Activated CD4-positive, alpha-beta T cell treated with anti-CD3 and anti-CD28 coated beads for 36 hours (primary cell): ENCODE data around the gene POLE4. TPM values are rescaled to one million over a fixed set of nuclear protein-coding genes. Genes with fewer than 3 reads are reported as not detected.
A peak's percentile ranks its signal among the peaks of the same experiment; 100 is the strongest.

Source experiments
- ATAC-seq: fragments of 200-7000 bp; cut with Tn5 transposase; one replicate; pipeline ENCODE4 v1.10.0; 2021; ENCODE audit warnings: mild to moderate bottlenecking, moderate library complexity
- CTCF ChIA-PET: fragments of 350-600 bp; sonication (Branson Sonifier 250); formaldehyde crosslinking; loops from one replicate; lab custom pipeline; 2021; ENCODE audit warnings: antibody characterized with exemption; lab: Charles Lee
- POLR2A ChIA-PET: fragments of 350-600 bp; sonication (Branson Sonifier 250); formaldehyde crosslinking; loops from one replicate; lab custom pipeline; 2021; ENCODE audit warnings: antibody characterized with exemption, inconsistent platforms; lab: Charles Lee
- DNase-seq: peaks from one replicate; pipeline ENCODE4 v3.0.0-alpha.2; 2020
- H3K27ac Mint-ChIP-seq: one replicate; pipeline ENCODE4 v1.8.0; 2021; ENCODE audit warnings: mixed read lengths
- H3K27me3 Mint-ChIP-seq: one replicate; pipeline ENCODE4 v1.8.0; 2021; ENCODE audit warnings: mixed read lengths
- H3K36me3 Mint-ChIP-seq: one replicate; pipeline ENCODE4 v1.8.0; 2021; ENCODE audit warnings: low read depth, mixed read lengths
- H3K4me1 Mint-ChIP-seq: one replicate; pipeline ENCODE4 v1.8.0; 2021; ENCODE audit warnings: mixed read lengths
- H3K4me3 Mint-ChIP-seq: one replicate; pipeline ENCODE4 v1.8.0; 2021; ENCODE audit warnings: mild to moderate bottlenecking, moderate library complexity, mixed read lengths
- H3K9me3 Mint-ChIP-seq: one replicate; pipeline ENCODE4 v1.8.0; 2021; ENCODE audit warnings: low read depth, mixed read lengths
- intact Hi-C, 2 experiments: fragments of 100-400 bp; cut with DNase I in 1 of 2; cut with micrococcal nuclease in 1 of 2; formaldehyde crosslinking; loops; one replicate each; pipeline versions ENCODE4 v1.14.2 to v1.15.1; 2022 to 2024; cut with DNase I, micrococcal nuclease
- total RNA-seq, 2 experiments: library from RNA; stranded (reverse); gene quantifications; one replicate each; pipeline ENCODE4 v1.2.3, GENCODE V29; 2021

Gene POLE4
- total RNA-seq: 10 to 100 TPM; 29.3 to 44.0 TPM

GRCh38 chr2:74958274-74959105 lies at the start of gene POLE4:
TSS of gene POLE4 (plus strand) at chr2:74958643. CDS start at chr2:74958680, 37 bp downstream.
- H3K9me3 Mint-ChIP-seq: peaks cover 6% of the 10 kb centered on the region
- H3K27me3 Mint-ChIP-seq: no peaks in the 10 kb centered on the region
- CTCF ChIA-PET: interaction anchor here (0.9 kb wide), 1 partner anchor 9 kb away, joined by 3 read pairs; no protein-coding TSS in a partner anchor
- peaks cover 72% of the 10 kb centered on the region for H3K4me1 Mint-ChIP-seq
- DNase-seq: peak; percentile 97
- POLR2A ChIA-PET: no interaction called here
- H3K36me3 Mint-ChIP-seq: peaks cover 54% of the 10 kb centered on the region
- intact Hi-C loops: loop anchor here in 1 of 2 experiments (1.0 to 5.0 kb wide), 7 partner anchors 124 to 1571 kb away; partner anchors contain the start of genes ALMS1, CCDC142, GCFC2 and HK2
- H3K27ac Mint-ChIP-seq: peak within 1 kb of the TSS; percentile 88
- peak within 1 kb of the TSS; percentile 68 for H3K4me3 Mint-ChIP-seq
- peak; percentile 92 for ATAC-seq

GRCh38 chr2:74908748-74909444 lies 49.5 kb upstream of the POLE4 start:
- ChIA-PET CTCF (interaction anchor here (0.7 to 1.1 kb wide), 3 partner anchors 10 to 195 kb away, joined by 3 to 5 read pairs (median 5); no protein-coding TSS in a partner anchor), POLR2A (no interaction called here)
- H3K4me1 Mint-ChIP-seq: peaks cover 6% of the 10 kb centered on the region
- no peaks in the 10 kb centered on the region for H3K9me3 Mint-ChIP-seq
- peaks cover 27% of the 10 kb centered on the region for H3K27me3 Mint-ChIP-seq
- H3K36me3 Mint-ChIP-seq: peaks cover under 1% of the 10 kb centered on the region
- no peak overlapping the region for H3K27ac Mint-ChIP-seq
- DNase-seq: no peak
- no peak for ATAC-seq
- intact Hi-C loops: no loop called here
- H3K4me3 Mint-ChIP-seq: no peak overlapping the region

- no peak for ATAC-seq
- intact Hi-C loops: no loop called here
Observed at GRCh38 chr2:74910245-74910644, 48.2 kb upstream of the POLE4 start.

GRCh38 chr2:74911061-74911460 lies 47.4 kb upstream of the POLE4 start:
- POLR2A ChIA-PET: no interaction called here
- H3K4me3 Mint-ChIP-seq: no peak overlapping the region
- H3K4me1 Mint-ChIP-seq: peaks cover 6% of the 10 kb centered on the region
- ATAC-seq: no peak
- H3K27me3 Mint-ChIP-seq: peaks cover 34% of the 10 kb centered on the region
- CTCF ChIA-PET: interaction anchor here (0.6 kb wide), 1 partner anchor 571 kb away, joined by 3 read pairs; no protein-coding TSS in a partner anchor
- intact Hi-C loops: no loop called here
- no peaks in the 10 kb centered on the region for H3K9me3 Mint-ChIP-seq
- H3K27ac Mint-ChIP-seq: no peak overlapping the region
- no peaks in the 10 kb centered on the region for H3K36me3 Mint-ChIP-seq
- DNase-seq: no peak

More at GRCh38 chr2:74910245-74910644, 48.2 kb upstream of the POLE4 start:
- no peaks in the 10 kb centered on the region for H3K36me3 Mint-ChIP-seq
- no peaks in the 10 kb centered on the region for H3K9me3 Mint-ChIP-seq
- CTCF ChIA-PET: no interaction called here
- H3K27ac Mint-ChIP-seq: no peak overlapping the region
- POLR2A ChIA-PET: no interaction called here
- peaks cover 34% of the 10 kb centered on the region for H3K27me3 Mint-ChIP-seq
- no peak overlapping the region for H3K4me3 Mint-ChIP-seq
- no peak for DNase-seq
- peaks cover 6% of the 10 kb centered on the region for H3K4me1 Mint-ChIP-seq

- H3K27ac Mint-ChIP-seq: no peak overlapping the region
- H3K27me3 Mint-ChIP-seq: peaks cover 16% of the 10 kb centered on the region
- peaks cover 5% of the 10 kb centered on the region for H3K4me1 Mint-ChIP-seq
- ATAC-seq (peak; percentile 80), DNase-seq (peak; percentile 67)
- ChIA-PET POLR2A (no interaction called here), CTCF (interaction anchor here (0.6 to 1.1 kb wide), 2 partner anchors 17 to 317 kb away, joined by 3 read pairs; no protein-coding TSS in a partner anchor)
- no peak overlapping the region for H3K4me3 Mint-ChIP-seq
- H3K36me3 Mint-ChIP-seq: no peaks in the 10 kb centered on the region
- intact Hi-C loops: no loop called here
- H3K9me3 Mint-ChIP-seq: no peaks in the 10 kb centered on the region
Observed at GRCh38 chr2:74915743-74916142, 42.7 kb upstream of the POLE4 start.

GRCh38 chr2:74916394-74916793 lies 42.0 kb upstream of the POLE4 start:
- no peak overlapping the region for H3K4me3 Mint-ChIP-seq
- H3K27ac Mint-ChIP-seq: no peak overlapping the region
- ATAC-seq (no peak), DNase-seq (no peak)
- intact Hi-C loops: no loop called here
- H3K36me3 Mint-ChIP-seq: no peaks in the 10 kb centered on the region
- H3K27me3 Mint-ChIP-seq: peaks cover 16% of the 10 kb centered on the region
- ChIA-PET CTCF (interaction anchor here (1.1 kb wide), 1 partner anchor 18 kb away, joined by 3 read pairs; no protein-coding TSS in a partner anchor), POLR2A (no interaction called here)
- no peaks in the 10 kb centered on the region for H3K9me3 Mint-ChIP-seq
- peaks cover 5% of the 10 kb centered on the region for H3K4me1 Mint-ChIP-seq

GRCh38 chr2:74917702-74918619 lies 40.5 kb upstream of the POLE4 start:
- DNase-seq (no peak), ATAC-seq (no peak)
- intact Hi-C loops: loop anchor here in 1 of 2 experiments (2.0 kb wide), 1 partner anchor 691 kb away; no protein-coding TSS in a partner anchor
- ChIA-PET CTCF (interaction anchor here (0.7 to 1.7 kb wide), 14 partner anchors 36 to 732 kb away, joined by 3 to 6 read pairs (median 3); partner anchors contain the start of gene TACR1), POLR2A (no interaction called here)
- no peaks in the 10 kb centered on the region for H3K36me3 Mint-ChIP-seq
- H3K27me3 Mint-ChIP-seq: peaks cover 12% of the 10 kb centered on the region
- no peak overlapping the region for H3K27ac Mint-ChIP-seq
- no peak overlapping the region for H3K4me3 Mint-ChIP-seq
- H3K9me3 Mint-ChIP-seq: no peaks in the 10 kb centered on the region
- peaks cover 5% of the 10 kb centered on the region for H3K4me1 Mint-ChIP-seq

- Mint-ChIP-seq H3K4me1 (peaks cover 5% of the 10 kb centered on the region), H3K36me3 (no peaks in the 10 kb centered on the region), H3K27me3 (peaks cover 5% of the 10 kb centered on the region), H3K27ac (no peak overlapping the region), H3K9me3 (no peaks in the 10 kb centered on the region), H3K4me3 (no peak overlapping the region)
- intact Hi-C loops: loop anchor here (1.0 to 2.0 kb wide), 6 partner anchors 145 to 708 kb away; no protein-coding TSS in a partner anchor
- CTCF ChIA-PET: interaction anchor here (0.5 to 1.8 kb wide), 14 partner anchors 11 to 708 kb away, joined by 3 to 8 read pairs (median 4); partner anchors contain the start of gene TACR1
- ATAC-seq (peak; percentile 72), DNase-seq (peak; percentile 84)
- POLR2A ChIA-PET: interaction anchor here (0.6 kb wide), 2 partner anchors 89 to 267 kb away, joined by 4 to 5 read pairs; no protein-coding TSS in a partner anchor
Observed at GRCh38 chr2:74919827-74920226, 38.6 kb upstream of the POLE4 start.

GRCh38 chr2:74921236-74921736 lies 37.2 kb upstream of the POLE4 start:
- DNase-seq (no peak), ATAC-seq (no peak)
- Mint-ChIP-seq H3K9me3 (no peaks in the 10 kb centered on the region), H3K27me3 (peaks cover 5% of the 10 kb centered on the region), H3K27ac (no peak overlapping the region), H3K36me3 (no peaks in the 10 kb centered on the region), H3K4me3 (no peak overlapping the region), H3K4me1 (peaks cover 5% of the 10 kb centered on the region)
- intact Hi-C loops: no loop called here
- CTCF ChIA-PET: interaction anchor here (0.6 to 1.4 kb wide), 4 partner anchors 13 to 708 kb away, joined by 3 to 4 read pairs (median 4); no protein-coding TSS in a partner anchor
- POLR2A ChIA-PET: no interaction called here

- intact Hi-C loops: loop anchor here in 1 of 2 experiments (1.0 kb wide), 1 partner anchor 478 kb away; no protein-coding TSS in a partner anchor
- peaks cover 5% of the 10 kb centered on the region for H3K4me1 Mint-ChIP-seq
- POLR2A ChIA-PET: no interaction called here
- no peak for DNase-seq
- no peak for ATAC-seq
- no peaks in the 10 kb centered on the region for H3K9me3 Mint-ChIP-seq
- no peaks in the 10 kb centered on the region for H3K36me3 Mint-ChIP-seq
- no peak overlapping the region for H3K4me3 Mint-ChIP-seq
- CTCF ChIA-PET: no interaction called here
- no peak overlapping the region for H3K27ac Mint-ChIP-seq
- peaks cover 2% of the 10 kb centered on the region for H3K27me3 Mint-ChIP-seq
Observed at GRCh38 chr2:74922592-74923227, 35.7 kb upstream of the POLE4 start.
